Occipital lobe (tissue), 2 donors: Measurements from ENCODE around the gene ZNF23. TPM values are rescaled to one million over a fixed set of nuclear protein-coding genes. Genes with fewer than 3 reads are reported as not detected.

ENCODE experiments used
- DNase-seq: peaks from one replicate; lab custom pipeline; 2025; lab: John Stamatoyannopoulos, UW
- total RNA-seq: library from RNA; depleted of rRNA; stranded (reverse); fragments of >200 nt; gene quantifications from one replicate; pipeline ENCODE4 v1.2.3, GENCODE V29; 2014

ZNF23 gene
- total RNA-seq, 1 donor from 2014 or later = 23.4 TPM

- no peak for DNase-seq
Observed at GRCh38 chr16:71472051-71472450, 10.0 kb upstream of the ZNF23 start.

- DNase-seq = no peak
Observed at GRCh38 chr16:71467810-71468209, 5.8 kb upstream of the ZNF23 start.

DNA sequence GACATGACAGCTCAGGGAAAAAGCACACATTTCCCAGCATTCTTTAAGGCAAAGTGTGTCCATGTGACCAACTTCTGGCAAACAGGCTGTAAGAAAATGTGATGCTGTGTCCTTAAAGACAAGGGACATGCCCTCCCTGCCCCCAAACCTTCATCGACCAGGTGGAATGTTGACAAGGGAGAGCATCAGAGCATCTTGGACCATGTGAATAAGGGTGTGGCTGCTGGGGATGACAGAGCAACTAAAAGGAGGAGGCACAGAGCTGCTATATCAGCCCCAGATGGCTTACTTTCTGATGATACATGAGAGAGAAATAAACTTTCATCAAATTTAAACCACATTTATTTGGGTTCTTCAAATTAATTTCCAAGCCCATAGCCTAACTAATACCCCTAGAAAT, 2.2 kb upstream of the ZNF23 start:
- no peak for DNase-seq

DNA sequence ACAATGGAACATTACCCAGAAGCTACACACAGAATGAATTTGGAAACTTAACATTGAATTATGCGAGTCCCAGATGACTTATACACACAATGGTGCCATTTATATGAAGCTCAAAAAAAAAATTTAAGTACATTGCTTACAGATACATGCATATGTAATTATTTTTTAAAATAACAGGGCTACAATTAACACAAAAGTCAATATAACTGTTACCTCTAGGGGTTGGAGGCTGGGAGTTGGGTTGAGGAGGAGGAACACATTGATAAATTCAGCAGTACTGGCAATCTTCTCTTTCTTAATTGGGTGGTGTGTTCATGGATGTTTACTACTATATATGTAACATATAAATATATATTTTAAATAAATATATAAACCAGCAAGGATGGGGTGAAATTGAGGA, 1.1 kb downstream of the ZNF23 start:
- no peak for DNase-seq

GRCh38 chr16:71460236-71460635, 1.8 kb downstream of the ZNF23 start:
- no peak for DNase-seq

DNA sequence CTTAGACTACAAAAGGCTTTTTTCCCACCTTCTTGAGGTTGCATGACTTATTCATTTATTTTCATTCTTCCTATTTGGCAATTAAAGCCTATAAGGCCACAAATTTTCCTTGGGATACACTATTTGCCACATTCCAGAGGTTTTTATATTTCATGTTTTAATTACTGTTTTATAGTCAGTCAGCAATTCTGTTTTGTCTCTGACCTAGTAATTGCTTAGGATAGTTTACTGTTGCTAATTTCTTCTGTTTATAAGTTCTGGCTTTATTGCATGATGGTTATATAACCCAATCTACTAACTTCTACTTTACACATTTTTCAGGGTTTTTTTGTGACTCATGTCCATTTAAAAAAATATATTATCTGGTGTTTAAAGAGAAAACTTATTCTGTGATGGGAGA, 2.5 kb downstream of the ZNF23 start:
- no peak for DNase-seq

GRCh38 chr16:71456801-71457200, 5.2 kb downstream of the ZNF23 start:
- no peak for DNase-seq

GRCh38 chr16:71453036-71453435, 9.0 kb downstream of the ZNF23 start:
- DNase-seq = no peak

- no peak for DNase-seq
Observed at GRCh38 chr16:71449020-71449419, 13.0 kb downstream of the ZNF23 start.

DNA sequence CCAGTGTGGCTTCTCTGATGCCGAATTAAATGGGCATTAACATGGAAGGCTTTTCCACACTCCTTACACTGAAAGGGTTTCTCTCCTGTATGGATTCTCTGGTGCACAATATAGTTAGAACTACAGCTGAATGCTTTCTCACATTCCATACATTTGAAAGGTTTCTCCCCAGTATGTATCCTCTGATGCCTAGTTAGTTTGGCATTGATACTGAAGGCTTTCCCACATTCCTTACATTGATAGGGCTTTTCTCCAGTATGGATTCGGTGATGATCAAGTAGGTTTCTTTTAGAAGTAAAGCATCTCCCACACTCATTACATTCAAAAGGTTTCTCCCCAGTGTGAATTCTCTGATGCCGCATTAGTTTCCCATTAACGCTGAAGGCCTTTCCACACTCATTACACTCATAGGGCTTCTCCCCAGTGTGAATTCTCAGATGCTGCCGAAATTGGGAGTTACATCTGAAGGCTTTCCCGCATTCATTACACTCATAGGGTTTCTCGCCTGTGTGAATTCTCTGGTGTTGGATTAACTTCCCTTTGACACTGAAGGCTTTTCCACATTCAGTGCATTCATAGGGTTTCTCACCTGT, 13.7 kb downstream of the ZNF23 start:
- DNase-seq = no peak

- DNase-seq = no peak
Observed at GRCh38 chr16:71443714-71444113, 18.3 kb downstream of the ZNF23 start.

DNA sequence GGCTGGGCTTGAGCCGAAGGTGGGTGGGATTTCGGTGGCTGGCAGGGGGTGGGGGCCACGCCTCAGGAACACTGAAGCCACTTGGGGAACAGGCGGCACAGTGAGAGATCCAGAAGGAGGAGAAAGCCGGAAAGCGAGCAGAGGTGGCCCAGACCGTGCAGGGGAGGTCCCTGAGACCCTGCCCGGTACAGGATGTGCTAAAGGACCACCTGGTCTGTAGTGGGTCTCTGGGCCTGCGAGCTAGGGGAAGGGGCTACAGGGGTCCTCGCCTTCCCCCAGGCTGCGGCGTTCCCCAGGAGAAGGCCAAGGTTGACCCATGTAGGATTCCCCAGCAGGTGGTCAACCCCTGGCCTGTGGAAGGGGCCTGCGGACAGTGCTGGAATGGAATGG, 20.0 kb downstream of the ZNF23 start, which contains the start of gene TLE7:
TSS of gene TLE7 (minus strand) at position 4 of the 390 bp plus-strand sequence. CDS start 8,730 bp downstream, outside the sequence.
- no peak for DNase-seq

DNA sequence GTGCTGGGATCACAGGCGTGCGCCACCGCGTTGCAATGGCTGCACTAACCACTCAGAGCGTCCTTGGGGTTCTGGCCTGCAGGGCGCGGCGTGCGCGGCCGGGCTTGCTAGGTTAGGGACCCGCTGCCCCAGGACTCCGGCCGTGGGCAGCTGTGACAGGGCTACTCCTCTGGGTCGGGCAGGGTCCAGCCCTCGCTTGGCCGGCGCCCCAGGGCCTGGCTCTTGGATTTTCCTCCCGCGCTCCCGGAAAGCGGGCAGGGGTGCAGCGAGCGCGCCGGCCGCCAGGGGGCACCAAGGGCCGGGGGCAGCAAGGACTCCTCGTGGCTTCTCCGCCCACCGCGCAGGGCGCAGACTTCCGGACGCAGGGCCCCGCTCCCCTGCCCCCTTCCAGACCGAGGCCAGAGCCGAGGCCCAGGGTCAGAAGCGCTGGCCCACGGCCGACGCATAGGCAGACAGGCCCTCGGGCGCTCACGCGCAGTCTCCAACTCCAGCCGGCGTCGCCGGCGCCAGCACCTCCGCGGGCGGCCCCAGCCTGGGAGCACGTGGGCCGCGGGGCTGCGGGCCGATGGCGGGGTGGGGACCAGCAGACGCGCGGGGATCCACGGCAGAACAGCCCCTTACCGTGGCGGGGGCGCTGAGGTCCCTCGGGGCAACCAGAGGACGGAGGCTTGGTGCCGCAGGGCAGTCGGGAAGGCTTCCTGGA, 20.5 kb downstream of the ZNF23 start:
- DNase-seq = no peak

GRCh38 chr16:71440669-71441347, 21.2 kb downstream of the ZNF23 start:
- DNase-seq = no peak

DNA sequence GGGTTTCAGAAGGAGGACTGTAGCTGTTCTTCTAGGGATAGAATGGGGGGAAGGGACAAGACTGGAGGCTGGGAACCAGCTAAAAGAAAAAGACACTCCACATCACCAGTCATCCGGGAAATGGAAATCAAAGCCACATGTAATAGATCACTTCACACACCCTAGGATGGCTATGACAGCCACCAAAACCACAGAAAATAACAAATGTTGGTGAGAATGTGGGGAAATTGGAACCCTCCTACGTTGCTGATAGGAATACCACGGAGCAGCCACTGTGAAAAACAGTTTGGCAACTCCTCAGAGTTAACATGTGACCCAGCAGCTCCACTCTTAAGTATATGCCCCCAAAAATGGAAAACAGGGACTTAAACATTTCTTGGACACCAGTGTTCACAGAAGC, 22.5 kb downstream of the ZNF23 start:
- no peak for DNase-seq

DNA sequence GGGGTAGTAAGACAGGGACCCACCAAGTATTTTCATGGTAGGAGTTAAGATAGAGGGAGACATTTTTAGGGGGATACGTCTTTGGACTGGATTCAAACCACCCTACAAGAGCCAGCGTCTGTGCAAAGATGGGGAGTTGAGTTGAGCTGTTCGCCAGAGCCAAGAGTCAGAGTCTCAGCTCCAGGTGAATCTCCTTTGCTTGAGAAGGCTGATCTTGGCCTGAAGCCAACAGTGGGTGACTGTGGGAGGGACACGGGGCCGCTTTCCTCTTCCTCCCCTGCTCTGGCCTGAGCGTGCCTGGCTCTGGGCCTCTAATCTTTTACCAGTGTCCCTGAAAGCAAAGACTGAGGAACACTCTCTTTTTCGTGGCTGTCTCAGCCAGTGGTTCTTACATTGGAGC, 25.6 kb downstream of the ZNF23 start:
- DNase-seq = no peak

- no peak for DNase-seq
Observed at GRCh38 chr16:71432906-71433305, 29.1 kb downstream of the ZNF23 start.

- no peak for DNase-seq
Observed at GRCh38 chr16:71431991-71432390, 30.1 kb downstream of the ZNF23 start.

- DNase-seq = no peak
Observed at GRCh38 chr16:71431176-71431575, 30.9 kb downstream of the ZNF23 start.

DNA sequence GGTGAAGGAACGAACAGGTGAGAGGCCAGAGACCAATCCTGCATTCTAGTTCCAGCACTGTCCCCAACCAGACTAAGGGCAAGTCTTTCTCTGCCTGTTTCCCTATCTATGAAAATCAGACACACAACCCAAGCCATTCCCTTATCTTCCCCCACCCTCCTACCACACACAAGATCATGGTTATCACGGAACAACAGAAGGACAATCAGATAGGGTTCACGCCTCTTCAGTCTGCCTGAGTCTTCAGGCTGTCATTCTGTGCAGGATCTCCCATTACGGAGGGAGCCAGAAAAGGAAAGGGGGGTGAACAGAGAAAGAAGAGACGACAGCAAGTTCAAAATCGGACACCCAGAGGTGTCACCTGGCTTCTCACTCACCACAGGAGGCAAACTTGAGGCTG, 31.3 kb downstream of the ZNF23 start:
- no peak for DNase-seq

- DNase-seq = no peak
Observed at GRCh38 chr16:71429581-71429980, 32.5 kb downstream of the ZNF23 start.

DNA sequence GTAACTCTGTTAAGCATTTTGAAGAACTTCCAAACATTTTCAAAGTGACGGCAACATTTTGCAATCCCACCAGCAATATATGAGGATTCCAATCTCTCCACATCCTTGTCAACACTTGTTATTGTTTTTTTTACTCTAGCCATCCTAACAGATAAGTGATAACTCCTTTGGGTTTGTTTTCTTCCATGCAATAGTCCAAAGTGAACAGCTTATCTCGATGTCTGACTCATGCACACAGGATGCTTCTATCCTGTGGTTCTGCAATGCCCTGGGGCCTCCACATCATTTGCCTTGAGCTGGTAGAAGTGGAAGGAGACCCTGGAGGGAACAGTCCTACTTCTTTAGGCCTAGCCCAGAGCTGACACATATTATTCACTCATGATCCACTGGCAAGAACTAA, 33.2 kb downstream of the ZNF23 start:
- DNase-seq = no peak

- no peak for DNase-seq
Observed at GRCh38 chr16:71428385-71428784, 33.7 kb downstream of the ZNF23 start.
